Activated gamma-delta T cell treated with Interleukin-2 at 50 U/mL for 16 hours (primary cell): Measurements from ENCODE around the gene GPC6.
A peak's percentile ranks its signal among the peaks of the same experiment; 100 is the strongest.
"Not testable (repeated sequence)": the region's sequence is repeated elsewhere in the genome, so short reads cannot be mapped to it uniquely, and the experiment has no call there.

ENCODE experiments used
- DNase-seq: peaks from one replicate; pipeline ENCODE4 v3.0.0-alpha.2; 2020

GPC6 gene

DNA sequence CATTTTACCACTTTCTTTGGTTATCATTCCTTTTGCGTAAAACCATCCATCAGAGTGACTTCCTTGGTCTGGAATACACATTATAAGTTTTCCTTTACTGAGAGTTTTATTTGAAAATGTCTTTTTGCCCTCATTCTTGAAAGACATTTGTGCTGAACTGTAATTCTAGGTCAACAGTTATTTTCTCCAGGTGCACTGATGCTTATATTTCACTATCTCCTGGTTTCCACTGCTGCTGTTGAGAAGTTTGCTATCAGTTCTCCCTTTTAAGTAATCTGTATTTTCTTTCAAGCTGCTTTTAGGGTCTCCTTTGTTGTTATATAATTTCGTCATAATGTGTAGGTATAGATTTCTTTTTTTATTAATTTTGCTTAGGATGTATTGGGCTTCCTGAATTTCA, 1092.9 kb downstream of the GPC6 start:
- no peak for DNase-seq

DNA sequence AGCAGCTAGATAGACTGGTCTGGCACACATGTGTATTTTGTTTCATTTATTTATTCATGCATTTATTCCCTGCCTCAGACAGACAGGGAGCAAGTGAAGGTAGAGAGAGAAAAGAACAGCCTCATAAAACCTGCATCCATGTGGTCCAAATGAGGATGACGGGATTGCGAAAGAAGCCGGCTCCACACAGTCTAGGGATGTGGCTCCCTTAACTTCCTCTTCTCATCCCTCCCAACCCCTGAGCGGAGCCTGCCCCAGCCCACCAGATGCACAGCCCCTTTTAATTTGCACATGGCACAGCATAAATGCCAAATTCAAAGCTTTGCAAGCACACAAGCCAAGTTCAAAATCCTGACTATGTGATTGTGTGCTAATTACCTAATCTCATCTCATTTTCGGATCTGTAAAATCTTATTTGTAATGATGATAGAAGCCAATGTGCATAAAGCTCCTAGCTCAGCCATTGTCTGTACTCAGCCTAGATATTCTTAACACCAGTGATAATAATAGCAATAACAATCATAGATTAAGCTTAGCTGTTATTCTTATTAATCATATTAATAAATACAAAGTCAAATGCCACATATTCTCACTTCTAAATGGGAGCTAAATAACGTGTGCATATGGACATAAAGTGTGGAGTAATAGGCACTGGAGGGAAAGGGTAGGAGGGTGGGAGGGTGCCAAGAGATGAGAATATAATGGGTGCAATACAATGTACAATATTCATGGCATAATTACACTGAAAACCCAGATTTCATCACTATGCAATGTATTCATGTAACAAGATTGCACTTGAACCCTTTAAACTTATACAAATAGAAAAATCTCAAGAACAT, 1096.5 kb downstream of the GPC6 start:
- no peak for DNase-seq

DNA sequence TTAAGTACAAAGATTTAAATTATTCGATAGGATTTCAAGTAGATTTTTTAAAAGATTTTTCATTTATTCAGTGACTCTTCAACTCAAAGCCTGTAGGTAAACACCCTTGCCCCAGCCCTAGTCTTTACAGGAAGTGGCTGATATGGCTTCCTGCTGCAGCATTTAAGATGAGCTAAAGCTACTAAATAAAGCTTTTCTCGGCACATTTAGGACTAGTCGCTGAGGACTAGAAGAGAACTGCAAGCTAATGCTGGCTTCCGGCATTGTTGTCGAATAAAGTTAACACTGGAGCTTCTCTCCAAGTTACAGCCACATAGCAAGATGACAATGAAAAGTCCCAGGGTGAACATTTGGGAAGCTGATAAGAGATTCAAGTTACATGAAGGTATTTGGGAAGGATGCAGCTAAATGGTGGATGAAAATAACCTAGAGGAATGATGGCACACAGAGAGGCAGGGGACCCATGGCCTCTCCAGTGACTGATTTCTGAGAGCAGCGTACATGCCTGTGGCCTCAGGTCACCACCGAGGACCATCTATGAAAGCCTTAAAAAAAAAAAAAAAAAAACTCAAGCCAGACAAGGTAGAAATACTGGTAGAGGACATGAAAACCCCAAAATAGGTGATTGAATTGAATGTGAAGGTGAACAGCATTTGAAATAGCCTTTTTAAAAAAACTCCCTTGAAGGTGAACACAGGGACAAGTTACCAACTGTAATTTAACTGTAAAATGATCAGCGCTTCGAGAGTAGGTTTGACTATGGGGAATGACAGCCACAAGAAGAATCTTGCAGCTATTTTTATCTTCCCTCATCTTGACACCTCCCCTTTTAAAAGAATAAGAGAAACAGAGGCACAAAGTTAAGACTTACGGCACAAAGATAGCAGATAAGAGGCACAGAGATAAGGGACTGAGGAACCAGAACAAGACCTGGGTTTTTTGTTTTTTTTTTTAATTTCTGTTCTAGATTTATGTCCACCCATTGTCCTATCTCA, 1097.5 kb downstream of the GPC6 start:
- DNase-seq, result peak; percentile 43

DNA sequence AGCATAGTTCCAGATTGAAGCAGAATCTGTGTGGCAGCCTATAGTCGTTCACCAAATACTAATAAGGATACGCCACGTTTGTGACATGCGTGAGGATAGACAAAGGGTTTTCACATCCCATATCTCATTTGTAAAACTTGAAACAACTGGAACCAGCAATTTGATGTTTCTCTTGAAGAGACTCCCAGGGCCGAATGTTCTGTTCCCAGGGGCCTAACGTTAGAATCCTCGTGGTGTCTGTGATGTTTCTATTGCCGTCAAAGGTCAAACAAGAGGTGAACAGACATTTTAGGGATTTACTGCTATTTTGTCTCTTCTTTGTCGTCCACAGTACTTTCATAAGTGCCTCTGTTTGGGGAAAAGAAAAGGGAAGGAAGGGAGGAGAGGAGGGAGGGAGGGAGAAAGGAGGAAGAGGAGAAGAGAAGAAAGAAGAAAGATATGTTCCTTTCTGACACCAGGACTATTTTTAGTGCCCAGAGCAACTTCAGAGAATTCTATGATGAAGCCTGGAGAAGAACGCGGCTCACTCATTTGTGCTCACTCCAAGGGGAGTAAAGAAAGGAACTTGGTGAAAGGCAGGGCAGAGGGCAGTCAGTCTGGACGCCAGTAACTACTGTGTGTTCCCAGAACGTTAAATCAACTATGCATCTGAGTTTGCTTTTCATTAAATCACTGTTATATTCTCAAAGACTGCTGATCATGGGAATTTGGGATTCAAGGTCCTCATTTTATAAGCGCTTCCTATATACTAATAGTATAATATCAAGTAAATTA, 1098.3 kb downstream of the GPC6 start:
- no peak for DNase-seq

GRCh38 chr13:94325650-94326049, 1099.0 kb downstream of the GPC6 start:
- DNase-seq, result no peak

DNA sequence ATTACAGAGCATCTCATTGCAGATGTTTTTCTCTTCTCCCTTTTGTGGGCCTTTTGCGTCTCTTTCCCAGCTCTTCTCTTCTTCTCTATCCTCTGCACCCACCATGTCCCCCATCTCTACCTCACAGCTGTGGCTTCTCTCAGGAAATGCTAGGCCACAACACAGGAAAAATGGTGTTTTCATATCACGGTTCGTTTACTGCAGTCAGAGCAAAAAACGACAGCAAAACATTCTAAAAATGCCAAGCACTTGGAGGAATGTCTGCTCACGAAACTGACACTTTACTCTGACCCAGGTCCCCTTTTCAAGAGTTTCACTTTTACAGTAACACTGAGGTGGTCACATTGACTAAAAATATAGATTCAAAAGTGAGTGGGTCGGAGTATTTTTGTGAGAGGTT, 1100.7 kb downstream of the GPC6 start:
- DNase-seq, result peak; percentile 7

DNA sequence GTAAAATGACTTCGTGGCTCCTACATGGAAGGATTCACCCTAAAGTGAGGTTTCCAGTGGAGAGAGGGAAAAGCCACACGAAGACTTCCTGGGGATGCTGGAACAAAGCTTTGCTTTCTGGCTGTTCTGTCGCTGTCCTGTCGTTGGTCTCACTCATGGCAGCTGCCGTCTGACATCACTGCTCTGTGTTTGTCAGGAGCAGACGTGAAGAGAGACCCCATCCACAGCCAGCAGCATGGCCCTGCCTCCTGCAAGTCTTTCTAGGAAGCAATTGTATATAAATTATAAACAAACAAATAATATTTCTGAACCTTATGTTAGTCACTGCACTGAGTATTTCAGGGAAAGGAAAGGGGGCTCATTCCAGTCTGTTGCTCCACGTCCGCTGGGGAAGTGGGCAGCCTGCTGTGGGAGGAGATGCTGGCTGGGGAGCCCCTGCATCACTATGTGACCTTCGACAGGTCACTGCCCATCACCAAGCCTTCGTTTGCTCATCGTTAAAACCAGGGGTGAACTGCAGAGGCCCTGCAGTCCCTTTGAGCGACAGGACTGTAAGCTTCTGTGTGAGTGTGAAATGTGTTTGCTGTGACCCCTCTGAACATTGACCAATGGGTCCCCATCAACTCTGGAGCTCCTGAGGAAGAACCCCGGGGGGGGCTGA, 1101.9 kb downstream of the GPC6 start:
- DNase-seq, result no peak

DNA sequence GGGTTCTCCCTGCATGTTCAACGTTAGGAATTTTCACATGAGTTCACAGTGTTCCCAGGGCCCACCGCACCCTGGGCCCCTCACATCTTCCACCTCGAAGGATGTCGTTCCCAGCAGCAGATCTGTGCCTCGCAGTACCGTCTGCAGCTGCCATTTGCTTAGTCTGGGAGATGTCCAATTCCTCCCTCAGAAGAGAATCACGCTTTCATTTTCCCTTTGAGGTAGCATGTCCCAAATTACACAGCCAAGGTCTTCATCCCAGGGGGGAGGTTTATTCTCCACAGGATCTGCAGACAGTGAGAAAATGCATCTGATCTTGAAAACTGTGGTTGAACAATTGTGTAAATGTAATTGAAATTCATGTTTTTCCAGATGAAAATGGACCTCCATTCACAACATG, 1102.7 kb downstream of the GPC6 start:
- no peak for DNase-seq

- DNase-seq, result no peak
Observed at GRCh38 chr13:94329754-94330551, 1103.3 kb downstream of the GPC6 start.

DNA sequence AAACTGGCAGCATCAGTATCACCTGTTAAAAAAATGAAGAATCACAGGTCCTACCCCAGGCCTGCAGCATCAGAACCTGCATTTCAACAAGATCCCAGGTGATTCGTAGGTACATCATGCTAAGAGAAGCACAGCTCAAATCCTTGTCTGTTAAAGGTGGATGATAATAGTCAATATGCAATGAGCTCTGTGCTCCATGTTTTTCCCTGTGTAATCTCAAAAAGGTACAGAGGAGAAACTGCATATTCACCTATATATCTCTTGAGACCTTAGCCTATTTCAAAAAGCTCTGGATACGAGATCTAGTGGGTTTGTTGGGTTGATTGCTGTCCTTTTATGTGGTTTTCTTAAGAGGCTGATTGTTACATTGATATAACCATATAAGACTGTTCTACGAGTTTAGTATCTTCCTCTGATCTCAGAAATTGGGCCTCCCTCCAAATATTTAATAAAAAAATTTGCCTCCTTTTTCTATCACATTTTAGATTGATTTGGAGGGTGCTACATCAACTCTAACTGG, 1104.0 kb downstream of the GPC6 start:
- DNase-seq, result no peak

DNA sequence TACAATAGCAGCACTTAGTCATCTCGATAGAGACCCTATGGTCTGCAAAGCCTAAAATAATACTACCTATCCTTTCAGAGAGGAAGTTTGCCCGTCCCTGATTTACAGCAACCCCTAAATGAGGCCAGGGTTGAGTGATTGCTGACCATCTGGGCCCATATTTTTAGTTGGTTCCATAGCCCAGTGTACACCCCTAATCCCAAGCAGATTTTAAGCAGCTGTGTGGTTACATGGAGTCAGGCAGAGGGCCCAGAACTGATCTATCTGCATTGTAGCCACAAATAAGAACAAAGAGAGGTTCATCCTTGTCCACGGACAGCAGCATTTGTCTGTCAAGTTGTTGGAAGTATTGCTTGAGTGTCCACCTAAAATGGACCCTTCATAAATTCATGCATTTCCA, 1104.7 kb downstream of the GPC6 start:
- DNase-seq, result no peak

DNA sequence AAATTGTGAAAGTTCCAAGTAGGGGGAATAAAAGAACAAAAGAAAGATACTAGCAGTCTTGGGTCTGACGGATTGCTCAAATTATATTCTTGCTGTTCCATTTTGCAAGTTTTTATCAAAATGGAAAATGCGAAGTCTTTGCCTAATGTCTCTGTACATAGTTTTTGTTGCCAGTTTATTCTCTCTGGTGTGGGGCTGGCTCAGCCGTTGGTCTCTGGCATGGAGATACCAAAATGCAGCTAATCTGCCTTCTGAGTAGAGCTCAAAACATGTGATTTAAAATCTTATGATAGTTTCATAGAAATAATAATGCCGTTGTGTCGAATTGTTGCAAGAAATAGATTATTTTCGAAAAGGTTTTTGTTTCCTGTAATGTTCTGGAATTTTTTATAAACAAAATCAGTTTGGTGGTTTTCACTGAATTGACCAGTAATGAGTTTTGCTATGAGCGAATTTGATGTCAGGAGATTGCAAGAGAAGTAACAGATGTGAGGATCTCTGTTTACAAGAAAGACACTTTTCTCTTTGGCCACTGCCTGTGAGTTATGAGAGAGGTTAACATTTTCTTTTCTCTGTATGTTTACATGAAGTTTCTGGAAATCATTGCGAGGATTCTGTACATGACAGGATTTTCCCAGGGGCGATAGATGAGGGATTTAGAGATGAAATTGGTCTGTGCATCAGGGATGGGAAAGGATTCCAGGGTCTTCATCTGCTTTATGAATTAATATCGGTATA, 1105.9 kb downstream of the GPC6 start:
- no peak for DNase-seq

DNA sequence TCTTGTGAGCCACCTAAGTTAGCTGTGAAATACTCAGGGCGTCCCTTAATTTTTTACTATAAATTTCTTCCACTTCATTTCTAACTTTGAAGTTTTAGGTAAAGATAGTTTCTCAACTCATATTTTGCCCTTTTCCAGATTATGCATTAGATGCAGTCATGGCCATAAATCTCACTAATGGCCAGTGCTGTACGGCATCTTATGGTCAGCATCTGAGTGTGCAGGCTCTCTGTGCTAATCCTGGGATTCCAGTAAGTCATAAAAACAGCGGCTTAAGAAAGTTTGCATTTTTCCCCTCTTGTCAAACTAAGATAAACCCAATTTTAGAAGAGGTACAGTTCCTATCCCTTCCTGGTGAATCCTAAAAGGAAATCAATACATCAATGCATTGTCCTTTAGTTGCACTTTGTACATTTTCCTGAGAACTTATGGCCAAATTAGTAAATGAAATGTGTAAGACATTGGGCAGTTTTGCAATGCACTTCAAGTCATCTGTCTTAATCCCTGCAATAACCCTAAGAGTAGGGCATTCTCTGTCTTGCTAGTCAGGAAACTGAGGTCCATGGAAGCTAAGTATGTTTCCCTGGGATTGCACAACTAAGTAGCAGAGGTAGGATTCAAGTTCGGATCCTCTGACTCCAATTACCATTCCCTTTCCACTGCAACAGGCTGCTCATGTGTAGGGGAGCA, 1106.7 kb downstream of the GPC6 start:
- DNase-seq, result no peak

DNA sequence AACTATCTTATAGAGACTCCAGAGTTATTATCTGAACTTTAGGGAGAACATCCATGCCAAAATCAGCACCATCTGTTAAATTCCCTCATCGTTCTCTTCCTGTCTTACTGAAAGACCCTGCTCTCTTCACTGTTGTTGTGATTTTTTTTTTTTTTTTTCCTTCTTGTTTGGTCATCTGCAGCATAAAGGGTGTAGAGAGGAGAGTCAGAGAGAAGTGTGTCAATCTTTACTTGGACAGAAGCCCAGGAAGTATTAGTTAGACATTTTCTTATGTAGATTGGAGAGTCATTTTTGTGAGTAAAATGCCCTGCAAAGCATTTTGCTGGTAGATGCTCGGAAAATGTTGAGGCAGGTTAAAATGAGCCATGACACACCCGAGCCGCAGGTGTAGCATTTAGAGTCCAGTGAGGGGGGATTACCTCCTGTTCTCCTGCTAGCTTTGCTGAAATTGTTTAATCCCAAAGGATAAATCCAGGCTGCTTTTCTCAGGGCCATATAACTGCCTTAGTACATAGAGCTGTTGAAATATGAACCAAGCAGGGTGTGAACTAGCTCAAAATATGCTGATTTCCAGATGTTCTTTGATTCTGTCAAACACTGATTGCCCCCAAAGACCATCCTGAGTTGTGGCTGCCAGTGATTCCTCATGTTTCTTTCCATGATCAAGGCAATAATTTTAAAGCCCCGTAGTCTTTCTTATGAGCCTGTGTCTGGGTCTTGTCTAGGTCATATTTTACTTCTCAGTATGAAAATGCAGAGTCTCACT, 1109.3 kb downstream of the GPC6 start:
- DNase-seq, result no peak

GRCh38 chr13:94339116-94339687, 1112.6 kb downstream of the GPC6 start:
- no peak for DNase-seq

DNA sequence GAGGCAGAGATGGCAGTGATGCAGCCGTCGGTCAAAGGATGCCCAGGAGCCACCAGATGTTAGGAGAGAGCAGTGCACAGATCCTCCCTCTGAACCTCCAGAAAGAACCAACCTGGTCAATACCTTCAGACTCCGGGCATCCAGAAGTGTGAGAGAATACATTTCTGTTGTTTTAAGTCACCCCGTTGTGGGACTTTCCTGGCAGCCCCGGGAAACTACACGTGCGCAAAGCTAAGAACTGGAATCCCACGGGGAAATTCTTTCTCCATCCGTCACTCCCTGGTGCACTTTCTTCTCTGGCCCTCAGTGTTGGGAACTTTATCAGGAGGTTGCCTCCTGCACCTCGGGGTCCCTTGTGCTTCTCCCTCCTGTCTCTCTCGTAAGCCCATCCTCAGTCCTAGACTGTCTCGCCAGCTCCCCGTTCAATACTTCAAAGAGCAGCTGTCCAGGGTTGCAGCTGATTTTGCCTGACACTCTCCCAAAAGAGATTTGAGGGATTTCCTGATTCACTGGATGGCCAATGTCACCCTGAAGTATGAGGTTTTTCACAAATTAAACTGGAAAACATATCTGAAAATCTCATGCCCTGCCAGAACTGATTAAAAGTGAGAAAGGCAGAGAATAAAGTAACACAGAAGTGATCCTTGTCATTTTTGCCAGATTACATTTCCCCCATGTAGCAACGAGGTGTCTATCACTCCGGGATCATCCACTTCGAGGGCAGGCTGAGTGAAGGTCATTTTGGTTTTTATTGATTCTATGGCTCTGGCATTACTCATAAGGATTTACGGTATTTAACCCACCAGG, 1116.0 kb downstream of the GPC6 start:
- no peak for DNase-seq

- DNase-seq, result no peak
Observed at GRCh38 chr13:94343243-94343585, 1116.6 kb downstream of the GPC6 start.

GRCh38 chr13:94343687-94344086, 1117.1 kb downstream of the GPC6 start:
- DNase-seq, result not testable (repeated sequence)
